Ectodermal cell (in vitro differentiated cells): ENCODE data around the gene C19orf25.

Source experiments
- H3K27ac ChIP-seq: 2 replicates; pipeline ENCODE4 v1.7.0; 2013; ENCODE audit warnings: mild to moderate bottlenecking, low read depth, low read length; ENCODE audit not compliant: insufficient read depth, poor library complexity, severe bottlenecking
- H3K27me3 ChIP-seq: 2 replicates; pipeline ENCODE4 v1.7.0; 2013; ENCODE audit warnings: mild to moderate bottlenecking, low read length; ENCODE audit not compliant: insufficient read depth, control insufficient read depth, poor library complexity, severe bottlenecking
- H3K36me3 ChIP-seq: one replicate; pipeline ENCODE4 v1.7.0; 2013; ENCODE audit warnings: low read length; ENCODE audit not compliant: control insufficient read depth, insufficient read depth
- H3K4me1 ChIP-seq: one replicate; pipeline ENCODE4 v1.7.0; 2013; ENCODE audit warnings: low read length; ENCODE audit not compliant: control insufficient read depth, insufficient read depth
- H3K4me3 ChIP-seq: 2 replicates; pipeline ENCODE4 v1.7.0; 2013; ENCODE audit warnings: low read depth, low read length, control low read depth; ENCODE audit not compliant: insufficient read depth
- H3K9me3 ChIP-seq: 2 replicates; pipeline ENCODE4 v1.7.0; 2013; ENCODE audit warnings: mild to moderate bottlenecking, low read length, moderate library complexity; ENCODE audit not compliant: control insufficient read depth
- WGBS, 2 experiments: methylation state at CpG; one replicate each; pipeline ENCODE4 v1.1.7; 2013; ENCODE audit warnings: missing lambda C conversion rate in 2 of 2; 5-methylcytosine and 5-hydroxymethylcytosine counted together

Gene C19orf25

DNA sequence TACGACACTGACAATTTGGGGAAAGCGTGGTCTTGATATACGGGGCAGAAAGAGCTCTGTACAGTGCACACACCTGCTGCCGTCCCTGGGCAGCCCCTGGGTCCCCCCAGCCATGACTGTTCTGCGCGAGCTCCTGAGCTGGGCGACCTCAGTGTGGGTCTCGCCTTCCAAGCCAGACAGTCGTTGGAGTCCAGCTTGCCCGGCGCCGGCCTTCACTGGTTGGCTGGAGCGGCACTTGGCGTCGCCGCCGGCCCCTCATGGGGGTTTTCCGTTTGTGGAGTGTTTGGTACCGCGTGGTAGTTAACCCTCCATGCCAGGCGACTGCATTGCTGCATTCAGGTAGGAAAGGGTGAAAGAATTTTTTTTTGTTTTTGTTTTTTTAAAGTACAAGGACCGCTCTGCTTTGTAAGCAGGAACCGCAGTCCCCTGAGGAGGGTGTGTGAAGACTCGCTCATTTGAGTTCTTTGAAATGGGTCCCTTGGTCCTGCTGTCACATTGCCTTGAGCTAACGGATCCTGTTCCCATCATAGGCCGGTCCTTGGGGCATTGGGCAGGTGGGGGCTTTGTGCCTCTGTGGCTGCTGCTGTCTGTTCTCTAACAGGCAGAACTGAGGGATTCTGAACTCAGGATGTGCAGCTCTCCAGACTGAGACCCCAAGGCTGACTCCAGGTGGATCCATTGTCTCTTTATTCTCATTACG, 51.6 kb downstream of the C19orf25 start:
- H3K9me3 ChIP-seq = no peaks in the 10 kb centered on the region
- 95% methylated on average over 27 of the region's 27 CpGs for WGBS, 2 experiments
- no peaks in the 10 kb centered on the region for H3K27me3 ChIP-seq
- peaks cover 33% of the 10 kb centered on the region for H3K36me3 ChIP-seq
- no peak overlapping the region for H3K4me3 ChIP-seq
- H3K4me1 ChIP-seq = peaks cover 12% of the 10 kb centered on the region
- H3K27ac ChIP-seq = no peak overlapping the region

DNA sequence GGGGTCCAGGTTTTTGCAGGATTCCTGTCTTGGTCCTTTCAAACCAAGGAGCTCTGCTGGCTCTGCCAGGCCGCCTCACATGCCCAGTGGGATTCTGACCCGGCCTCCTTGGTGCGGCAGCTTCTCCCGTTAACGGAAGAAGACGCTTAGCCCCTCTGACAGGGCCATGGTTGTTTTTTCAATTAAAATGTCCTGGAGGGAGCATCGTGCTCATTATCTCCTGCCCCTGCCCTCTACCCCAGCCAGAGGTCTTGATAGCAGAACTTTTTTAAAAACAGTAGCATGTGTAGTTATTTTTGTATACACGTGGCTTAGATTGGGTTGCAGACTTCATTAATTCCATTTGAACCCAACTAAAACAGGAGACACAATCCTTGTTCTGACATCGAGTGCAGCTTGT, 52.3 kb downstream of the C19orf25 start:
- Histone ChIP-seq H3K4me3 (no peak overlapping the region), H3K36me3 (peaks cover 34% of the 10 kb centered on the region), H3K4me1 (peaks cover 12% of the 10 kb centered on the region), H3K27ac (peak overlapping the region; percentile 48), H3K9me3 (no peaks in the 10 kb centered on the region), H3K27me3 (no peaks in the 10 kb centered on the region)
- 92 to 93% methylated on average over 9 of the region's 9 CpGs for WGBS, 2 experiments

DNA sequence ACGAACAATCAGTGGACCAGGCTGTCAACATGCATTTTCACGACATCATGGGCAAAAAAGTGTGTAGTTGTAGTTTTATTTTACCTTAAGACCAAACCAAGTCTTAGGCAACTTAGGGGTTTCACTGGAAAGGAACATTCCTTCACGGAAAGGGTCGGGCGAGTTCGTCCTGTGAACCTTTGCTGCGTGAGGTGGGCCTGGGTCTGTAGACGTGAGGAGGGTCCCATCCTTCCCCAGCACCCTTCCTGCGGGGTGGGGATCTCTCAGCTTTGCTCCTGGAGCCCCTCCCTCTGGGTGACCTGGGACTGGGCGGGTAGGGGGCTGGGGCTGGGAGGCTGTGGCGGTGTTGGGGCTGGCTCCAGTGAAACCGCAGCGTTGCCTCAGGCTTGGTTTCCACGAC, 53.1 kb downstream of the C19orf25 start:
- Histone ChIP-seq H3K27ac (peak overlapping the region; percentile 8), H3K36me3 (peaks cover 39% of the 10 kb centered on the region), H3K4me1 (peaks cover 12% of the 10 kb centered on the region), H3K27me3 (no peaks in the 10 kb centered on the region), H3K9me3 (no peaks in the 10 kb centered on the region), H3K4me3 (no peak overlapping the region)
- 87 to 90% methylated on average over 14 of the region's 14 CpGs for WGBS, 2 experiments

DNA sequence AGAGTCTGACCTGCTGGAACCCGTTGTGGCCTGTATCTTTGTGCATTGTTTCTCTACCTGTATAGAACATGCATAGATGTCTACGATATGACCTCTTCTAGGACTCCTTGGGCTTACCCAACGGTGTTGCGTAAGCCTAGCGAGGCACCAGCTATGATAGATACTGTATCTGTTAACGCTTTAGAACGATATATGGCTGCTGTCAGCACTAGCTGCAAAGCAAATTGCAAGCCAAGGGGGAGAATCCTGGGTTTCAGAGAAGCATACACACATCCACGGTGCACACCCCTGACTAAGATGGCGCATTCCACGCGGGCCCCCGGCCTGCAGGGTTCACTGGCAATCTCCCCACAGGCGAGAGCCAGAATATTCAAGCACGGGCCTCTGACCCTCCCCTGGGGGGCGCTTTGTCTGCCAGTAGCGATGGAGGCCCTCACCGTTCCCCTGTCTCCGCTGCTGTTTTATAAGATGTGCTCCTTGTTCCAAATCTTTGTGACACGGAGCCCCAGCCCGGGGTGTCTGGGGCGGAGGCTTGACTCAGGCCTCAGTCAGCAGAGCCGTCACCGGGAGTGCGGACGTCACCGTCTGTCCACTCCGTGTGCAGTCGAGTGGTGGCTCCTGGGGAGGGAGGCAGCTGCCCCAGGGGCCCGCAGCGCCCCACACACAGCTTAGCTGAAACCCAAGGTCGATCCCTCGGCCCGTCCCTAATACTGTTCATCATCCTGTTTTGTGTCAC, 53.7 kb downstream of the C19orf25 start:
- Histone ChIP-seq H3K36me3 (peaks cover 43% of the 10 kb centered on the region), H3K27me3 (no peaks in the 10 kb centered on the region), H3K4me3 (no peak overlapping the region), H3K27ac (peak overlapping the region; percentile 8), H3K9me3 (no peaks in the 10 kb centered on the region), H3K4me1 (peaks cover 12% of the 10 kb centered on the region)
- WGBS, 2 experiments = 94 to 95% methylated on average over 33 of the region's 33 CpGs

DNA sequence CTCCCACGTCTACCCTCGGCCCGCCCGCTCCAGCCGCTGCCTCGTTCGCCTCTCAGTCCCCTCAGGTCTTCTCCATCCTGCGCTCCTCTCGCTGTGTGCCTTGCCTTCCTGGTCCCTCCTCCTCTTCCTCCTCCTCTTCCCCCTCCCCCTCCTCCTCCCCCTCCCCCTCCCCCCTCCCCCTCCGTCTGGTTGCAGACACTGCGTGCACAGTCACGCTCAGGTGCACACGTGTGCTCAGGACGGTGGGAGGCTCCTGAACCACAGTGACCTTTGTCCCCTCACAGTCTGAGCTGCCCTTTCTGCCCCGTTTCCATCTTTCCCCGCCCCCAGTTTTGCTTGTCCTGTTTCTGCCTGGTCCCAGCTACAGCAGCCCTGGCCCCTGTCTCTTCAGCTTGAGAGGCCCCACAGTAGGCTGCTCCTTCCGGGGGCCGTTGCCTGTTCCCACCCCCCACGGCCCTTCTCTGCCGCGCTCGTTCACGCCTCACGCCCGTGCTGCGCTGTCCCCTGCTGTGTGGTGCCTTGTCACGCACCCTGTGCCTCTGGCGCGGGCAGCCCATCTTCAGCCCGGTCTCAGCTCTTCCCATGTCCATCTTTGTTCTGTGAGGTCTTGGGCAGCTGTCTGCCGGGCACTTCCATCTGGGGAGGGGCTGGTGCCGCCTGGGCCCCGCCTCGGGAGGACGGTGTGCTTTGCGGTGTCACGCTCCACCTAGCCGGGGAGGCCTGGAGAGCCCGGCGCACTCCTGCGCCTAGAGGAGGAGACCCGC, 54.6 kb downstream of the C19orf25 start:
- Histone ChIP-seq H3K27ac (no peak overlapping the region), H3K36me3 (peaks cover 37% of the 10 kb centered on the region), H3K27me3 (no peaks in the 10 kb centered on the region), H3K9me3 (no peaks in the 10 kb centered on the region), H3K4me1 (peaks cover 12% of the 10 kb centered on the region), H3K4me3 (no peak overlapping the region)
- 86 to 90% methylated on average over 41 to 42 of the region's 42 CpGs for WGBS, 2 experiments

DNA sequence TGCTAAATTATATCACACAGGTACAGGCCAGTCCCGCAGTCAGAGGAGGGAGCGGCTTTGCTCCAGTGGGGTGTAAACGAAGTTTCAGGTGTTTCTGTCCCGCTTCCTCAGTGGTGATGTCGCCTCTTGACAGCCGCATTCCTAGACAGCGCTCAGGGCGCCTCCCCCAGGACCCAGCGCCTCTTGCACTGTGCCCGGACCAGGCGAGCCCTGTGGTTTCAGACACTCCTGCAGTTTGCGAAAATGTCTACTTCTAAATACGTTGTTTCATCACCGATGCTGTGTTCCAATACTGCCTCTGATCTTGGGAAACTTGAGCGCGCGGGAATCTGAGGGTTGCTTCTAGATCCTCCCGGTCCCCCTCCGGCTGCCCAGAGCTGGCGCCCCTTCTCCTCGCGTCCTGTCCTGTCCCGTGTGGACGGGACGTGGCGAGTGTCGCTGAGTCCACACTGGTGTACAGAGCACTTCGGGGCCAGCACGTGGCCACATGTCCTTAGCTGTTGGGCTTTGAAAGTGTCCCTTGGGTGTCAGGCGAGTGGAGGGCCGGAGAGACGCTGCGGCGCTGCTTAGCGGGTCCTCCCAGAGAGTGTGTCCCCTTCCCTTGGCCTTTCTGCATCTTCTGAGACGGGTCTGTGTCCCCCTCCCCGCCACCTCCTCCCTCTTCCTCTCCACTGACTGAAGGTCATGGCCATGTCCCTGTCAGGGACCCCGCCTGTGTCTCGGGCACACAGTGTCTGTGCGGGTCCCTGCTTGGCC, 55.4 kb downstream of the C19orf25 start:
- H3K4me3 ChIP-seq = no peak overlapping the region
- H3K4me1 ChIP-seq = peaks cover 12% of the 10 kb centered on the region
- no peaks in the 10 kb centered on the region for H3K27me3 ChIP-seq
- no peak overlapping the region for H3K27ac ChIP-seq
- 96% methylated on average over 40 of the region's 40 CpGs for WGBS, 2 experiments
- H3K36me3 ChIP-seq = peaks cover 38% of the 10 kb centered on the region
- H3K9me3 ChIP-seq = no peaks in the 10 kb centered on the region
